ENCODE data around the gene RREB1. TPM values are rescaled to one million over a fixed set of nuclear protein-coding genes. Genes with fewer than 3 reads are reported as not detected.

Gene RREB1
- polyA plus RNA-seq, 4 donors = 6.5 to 38.3 (median 11.5) TPM

DNA sequence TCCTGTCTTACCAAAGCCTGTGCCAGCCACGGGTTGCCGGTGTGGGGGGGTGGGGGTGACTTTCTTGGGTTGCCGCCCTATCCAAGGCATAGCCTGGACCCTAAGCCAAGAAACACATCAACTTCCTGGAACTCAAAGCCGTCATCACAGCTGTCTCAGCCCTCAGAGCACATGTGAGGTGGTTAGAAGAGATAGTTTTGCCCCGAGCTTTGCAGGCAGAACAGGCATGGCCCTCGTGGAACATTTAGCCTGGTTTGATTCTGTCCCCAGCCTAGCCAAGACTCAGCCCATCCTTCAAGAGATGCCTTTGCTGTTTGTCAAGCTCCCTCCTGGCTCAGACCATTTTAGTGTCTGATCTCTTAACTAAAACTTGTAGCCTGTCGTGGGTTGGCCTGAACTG is 64.9 kb downstream of the RREB1 start:
- Histone ChIP-seq H3K36me3 (ENCODE audit: control insufficient read depth in 3 of 3, insufficient read depth in 2 of 3, low read depth in 1 of 3, low read length in 3 of 3) (peaks cover 0 to 45% (median 4%) of the 10 kb centered on the region in 3 donors), H3K9me3 (ENCODE audit: control insufficient read depth in 2 of 2, insufficient read depth in 1 of 2, low read depth in 1 of 2, low read length in 1 of 2) (no peaks in the 10 kb centered on the region), H3K27ac (ENCODE audit: low read depth in 1 of 3, low read length in 2 of 3) (no peak overlapping the region), H3K27me3 (ENCODE audit: control insufficient read depth in 3 of 3, insufficient read depth in 3 of 3, low read length in 3 of 3) (no peaks in the 10 kb centered on the region), H3K4me1 (ENCODE audit: control insufficient read depth in 3 of 3, insufficient read depth in 2 of 3, low read depth in 1 of 3, low read length in 2 of 3) (peaks cover 22 to 50% (median 30%) of the 10 kb centered on the region in 3 donors), H3K4me3 (ENCODE audit: low read depth in 1 of 3, low read length in 3 of 3) (no peak overlapping the region)
- 69 to 81% (median 74%) methylated on average over 7 of the region's 7 CpGs for WGBS, 3 donors
- FAIRE-seq = no peak
- DNase-seq = no peak

DNA sequence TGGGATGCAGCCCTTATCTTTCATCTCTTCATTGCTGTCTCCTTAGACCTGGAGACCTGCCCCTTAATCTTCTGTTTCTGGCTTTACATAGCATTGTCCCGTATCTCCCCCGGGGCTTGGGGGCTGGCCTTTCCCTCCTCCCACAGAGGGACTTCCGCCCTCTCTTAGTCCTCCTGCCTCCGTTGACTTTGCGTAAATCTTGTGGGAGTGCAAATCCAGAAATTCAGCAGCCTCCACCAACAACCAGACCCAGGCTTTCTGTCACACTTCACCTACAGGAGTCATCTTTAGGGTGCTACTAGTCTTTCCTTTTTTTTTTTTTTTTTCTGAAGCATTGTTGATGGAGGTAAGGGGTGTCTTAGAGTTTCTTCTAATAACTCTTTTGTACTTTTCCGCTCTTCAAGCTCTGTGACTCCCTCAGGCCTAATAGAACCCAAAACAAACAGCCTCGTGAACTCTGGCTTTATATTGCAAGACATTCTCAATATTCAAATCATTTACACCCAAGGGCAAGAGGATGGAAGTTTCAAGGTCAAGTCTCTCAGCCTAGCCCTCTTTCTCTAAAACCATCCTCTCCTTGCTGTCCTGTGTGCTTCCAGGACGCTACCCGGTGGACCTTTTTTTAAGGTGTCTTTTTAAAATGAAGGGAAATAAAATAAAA is 66.2 kb downstream of the RREB1 start:
- no peak for FAIRE-seq
- 85 to 86% (median 85%) methylated on average over 9 of the region's 9 CpGs for WGBS, 3 donors
- H3K4me3 ChIP-seq (ENCODE audit: low read depth in 1 of 3, low read length in 3 of 3) = no peak overlapping the region
- no peak for DNase-seq
- H3K4me1 ChIP-seq (ENCODE audit: control insufficient read depth in 3 of 3, insufficient read depth in 2 of 3, low read depth in 1 of 3, low read length in 2 of 3) = peaks cover 18 to 38% (median 21%) of the 10 kb centered on the region in 3 donors
- H3K36me3 ChIP-seq (ENCODE audit: control insufficient read depth in 3 of 3, insufficient read depth in 2 of 3, low read depth in 1 of 3, low read length in 3 of 3) = peaks cover 4 to 48% (median 12%) of the 10 kb centered on the region in 3 donors
- no peaks in the 10 kb centered on the region for H3K9me3 ChIP-seq (ENCODE audit: control insufficient read depth in 2 of 2, insufficient read depth in 1 of 2, low read depth in 1 of 2, low read length in 1 of 2)
- no peaks in the 10 kb centered on the region for H3K27me3 ChIP-seq (ENCODE audit: control insufficient read depth in 3 of 3, insufficient read depth in 3 of 3, low read length in 3 of 3)
- H3K27ac ChIP-seq (ENCODE audit: low read depth in 1 of 3, low read length in 2 of 3) = no peak overlapping the region

DNA sequence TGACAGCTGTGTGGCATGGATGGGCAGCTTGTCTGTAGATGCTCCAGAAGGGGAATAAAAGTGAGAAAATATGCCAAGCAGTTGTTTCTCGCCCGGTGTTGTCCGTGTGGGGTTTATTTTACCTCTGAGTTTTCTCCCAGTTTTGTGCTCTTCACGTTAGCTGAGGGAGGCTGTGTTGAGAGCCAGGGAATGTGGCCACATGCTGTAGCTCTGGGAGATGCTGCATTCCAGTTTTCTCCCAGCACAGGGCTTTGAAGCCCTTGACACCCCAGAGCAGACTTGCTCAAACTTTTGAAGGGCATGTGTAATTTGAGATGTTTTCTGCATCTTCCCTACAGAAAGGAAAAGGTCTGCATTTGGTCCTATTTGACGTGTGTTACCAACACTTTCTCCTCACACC is 67.7 kb downstream of the RREB1 start:
- no peaks in the 10 kb centered on the region for H3K9me3 ChIP-seq (ENCODE audit: control insufficient read depth in 2 of 2, insufficient read depth in 1 of 2, low read depth in 1 of 2, low read length in 1 of 2)

DNA sequence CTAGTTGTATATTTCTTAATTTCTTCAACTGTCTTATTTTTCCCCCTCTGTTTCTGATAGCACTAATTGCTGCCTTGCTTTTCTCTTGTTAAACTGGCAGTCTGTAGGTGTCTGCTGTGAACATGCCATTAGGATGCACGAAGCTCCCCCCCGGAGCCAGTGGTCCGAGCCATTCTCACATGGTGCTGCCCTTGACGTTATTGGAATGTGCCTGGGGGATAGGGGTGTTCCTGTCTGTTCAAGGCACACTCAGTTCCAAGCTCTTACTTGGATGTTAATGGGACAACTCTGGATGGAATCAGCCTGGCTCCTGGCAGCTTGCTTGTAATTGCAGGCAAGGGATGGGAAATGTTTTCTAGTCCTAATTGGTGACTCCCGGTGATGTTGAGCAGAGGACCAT is 68.4 kb downstream of the RREB1 start:
- DNase-seq (no peak), FAIRE-seq (no peak)
- Histone ChIP-seq H3K9me3 (ENCODE audit: control insufficient read depth in 2 of 2, insufficient read depth in 1 of 2, low read depth in 1 of 2, low read length in 1 of 2) (no peaks in the 10 kb centered on the region), H3K4me1 (ENCODE audit: control insufficient read depth in 3 of 3, insufficient read depth in 2 of 3, low read depth in 1 of 3, low read length in 2 of 3) (peaks cover 3 to 15% (median 3%) of the 10 kb centered on the region in 3 donors), H3K27me3 (ENCODE audit: control insufficient read depth in 3 of 3, insufficient read depth in 3 of 3, low read length in 3 of 3) (no peaks in the 10 kb centered on the region), H3K36me3 (ENCODE audit: control insufficient read depth in 3 of 3, insufficient read depth in 2 of 3, low read depth in 1 of 3, low read length in 3 of 3) (peaks cover 7 to 47% (median 25%) of the 10 kb centered on the region in 3 donors), H3K4me3 (ENCODE audit: low read depth in 1 of 3, low read length in 3 of 3) (no peak overlapping the region), H3K27ac (ENCODE audit: low read depth in 1 of 3, low read length in 2 of 3) (no peak overlapping the region)
- 86 to 87% (median 86%) methylated on average over 5 of the region's 5 CpGs for WGBS, 3 donors

More for the DNA sequence above, 67.7 kb downstream of the RREB1 start:
- no peak for FAIRE-seq
- no peak for DNase-seq
- peaks cover 7 to 23% (median 10%) of the 10 kb centered on the region in 3 donors for H3K4me1 ChIP-seq (ENCODE audit: control insufficient read depth in 3 of 3, insufficient read depth in 2 of 3, low read depth in 1 of 3, low read length in 2 of 3)
- no peak overlapping the region for H3K4me3 ChIP-seq (ENCODE audit: low read depth in 1 of 3, low read length in 3 of 3)
- H3K27ac ChIP-seq (ENCODE audit: low read depth in 1 of 3, low read length in 2 of 3) = no peak overlapping the region
- H3K27me3 ChIP-seq (ENCODE audit: control insufficient read depth in 3 of 3, insufficient read depth in 3 of 3, low read length in 3 of 3) = no peaks in the 10 kb centered on the region
- WGBS, 3 donors = 82 to 87% (median 85%) methylated on average over 5 of the region's 5 CpGs
- H3K36me3 ChIP-seq (ENCODE audit: control insufficient read depth in 3 of 3, insufficient read depth in 2 of 3, low read depth in 1 of 3, low read length in 3 of 3) = peaks cover 7 to 44% (median 20%) of the 10 kb centered on the region in 3 donors

DNA sequence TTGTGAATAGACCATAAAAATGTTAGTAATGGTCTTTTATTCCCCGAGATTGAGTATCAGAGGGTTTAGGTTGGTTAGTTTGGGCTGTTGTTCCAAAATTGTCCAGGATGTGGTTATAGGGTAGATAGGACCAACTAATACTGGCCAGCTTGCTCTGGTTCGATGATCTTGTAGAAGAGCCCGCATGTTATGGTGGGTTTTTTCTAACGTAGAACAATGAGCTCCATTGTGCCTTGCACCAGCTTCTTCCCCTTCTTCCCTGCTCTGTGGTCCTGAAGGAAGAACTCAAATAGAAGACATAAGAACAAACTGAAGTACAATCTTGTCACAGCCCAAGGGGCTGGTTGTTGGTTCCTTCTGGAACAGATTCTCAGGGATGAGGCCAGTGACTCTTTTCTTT is 70.5 kb downstream of the RREB1 start:
- 86 to 96% (median 94%) methylated on average over 4 of the region's 4 CpGs for WGBS, 3 donors

DNA sequence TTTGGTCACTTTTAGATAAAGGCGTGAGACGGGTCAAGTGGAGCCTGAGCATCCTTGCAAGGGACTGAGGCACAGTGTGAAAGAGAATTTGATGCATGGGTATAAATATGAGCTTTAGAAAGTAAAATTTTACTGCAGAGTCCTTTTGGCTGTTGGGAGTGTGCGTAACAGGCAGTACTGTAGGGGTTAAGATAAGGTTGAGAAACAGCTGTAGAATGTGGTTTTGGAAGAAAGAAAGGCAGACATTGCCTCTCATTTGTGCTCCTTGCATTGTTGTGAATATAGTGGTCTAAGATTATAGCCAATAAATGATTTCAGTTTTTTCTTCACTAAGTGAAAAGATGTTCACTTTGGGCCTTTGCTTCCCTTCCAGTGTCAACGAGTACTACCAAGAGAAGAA is 73.0 kb downstream of the RREB1 start:
- Histone ChIP-seq H3K4me3 (ENCODE audit: low read depth in 1 of 3, low read length in 3 of 3) (no peak overlapping the region), H3K27ac (ENCODE audit: low read depth in 1 of 3, low read length in 2 of 3) (no peak overlapping the region), H3K9me3 (ENCODE audit: control insufficient read depth in 2 of 2, insufficient read depth in 1 of 2, low read depth in 1 of 2, low read length in 1 of 2) (no peaks in the 10 kb centered on the region), H3K36me3 (ENCODE audit: control insufficient read depth in 3 of 3, insufficient read depth in 2 of 3, low read depth in 1 of 3, low read length in 3 of 3) (peaks cover 10 to 65% (median 46%) of the 10 kb centered on the region in 3 donors), H3K4me1 (ENCODE audit: control insufficient read depth in 3 of 3, insufficient read depth in 2 of 3, low read depth in 1 of 3, low read length in 2 of 3) (no peaks in the 10 kb centered on the region), H3K27me3 (ENCODE audit: control insufficient read depth in 3 of 3, insufficient read depth in 3 of 3, low read length in 3 of 3) (no peaks in the 10 kb centered on the region)
- 93 to 95% (median 93%) methylated on average over 4 of the region's 4 CpGs for whole genome bisulfite sequencing, 3 donors
- DNase-seq (no peak), FAIRE-seq (no peak)

More for the DNA sequence above, 70.5 kb downstream of the RREB1 start:
- Histone ChIP-seq H3K27ac (ENCODE audit: low read depth in 1 of 3, low read length in 2 of 3) (no peak overlapping the region), H3K9me3 (ENCODE audit: control insufficient read depth in 2 of 2, insufficient read depth in 1 of 2, low read depth in 1 of 2, low read length in 1 of 2) (no peaks in the 10 kb centered on the region), H3K36me3 (ENCODE audit: control insufficient read depth in 3 of 3, insufficient read depth in 2 of 3, low read depth in 1 of 3, low read length in 3 of 3) (peaks cover 10 to 50% (median 39%) of the 10 kb centered on the region in 3 donors), H3K27me3 (ENCODE audit: control insufficient read depth in 3 of 3, insufficient read depth in 3 of 3, low read length in 3 of 3) (no peaks in the 10 kb centered on the region), H3K4me3 (ENCODE audit: low read depth in 1 of 3, low read length in 3 of 3) (no peak overlapping the region), H3K4me1 (ENCODE audit: control insufficient read depth in 3 of 3, insufficient read depth in 2 of 3, low read depth in 1 of 3, low read length in 2 of 3) (peaks cover 0 to 5% (median 0%) of the 10 kb centered on the region in 3 donors)
- DNase-seq (no peak), FAIRE-seq (no peak)

DNA sequence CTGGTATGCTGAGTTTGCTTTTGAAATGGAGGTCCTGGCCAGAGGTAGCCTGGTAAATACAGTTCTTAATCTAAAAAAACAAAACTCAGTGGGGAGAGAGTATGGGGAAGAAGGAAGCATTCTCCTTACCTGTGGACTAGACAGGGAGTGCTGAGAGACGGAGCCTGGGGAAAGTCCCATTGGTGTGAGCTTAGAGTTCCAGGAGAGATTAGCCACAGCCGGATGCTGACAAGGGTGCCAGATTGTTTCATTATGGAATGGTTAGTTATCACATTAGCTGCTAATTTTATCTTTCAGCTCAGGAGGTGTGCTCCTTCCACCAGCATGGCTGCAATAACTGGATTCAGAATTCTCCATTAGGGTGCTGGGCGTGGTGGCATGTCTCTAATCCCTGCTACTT is 75.9 kb downstream of the RREB1 start:
- H3K36me3 ChIP-seq (ENCODE audit: control insufficient read depth in 3 of 3, insufficient read depth in 2 of 3, low read depth in 1 of 3, low read length in 3 of 3) = peaks cover 9 to 63% (median 34%) of the 10 kb centered on the region in 3 donors
- FAIRE-seq = no peak
- no peak overlapping the region for H3K27ac ChIP-seq (ENCODE audit: low read depth in 1 of 3, low read length in 2 of 3)

DNA sequence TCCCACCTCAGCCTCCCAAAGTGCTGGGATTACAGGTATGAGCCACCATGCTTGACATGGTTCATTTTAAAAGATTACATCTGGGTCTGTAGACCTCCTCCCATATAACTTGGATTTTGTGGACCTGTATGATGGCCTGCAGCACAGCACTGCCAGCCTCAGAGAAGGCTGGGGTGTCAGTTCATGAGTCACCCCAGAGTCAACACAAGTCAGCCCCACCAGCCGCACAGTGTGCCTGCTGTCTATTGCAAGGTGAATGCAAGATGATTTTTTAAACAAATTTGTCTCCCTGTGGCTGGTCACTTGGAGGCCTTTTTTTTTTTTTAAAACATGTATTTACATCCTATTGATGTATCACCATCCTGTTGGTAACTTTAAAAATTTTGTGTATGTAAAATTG is 76.7 kb downstream of the RREB1 start:
- Histone ChIP-seq H3K27me3 (ENCODE audit: control insufficient read depth in 3 of 3, insufficient read depth in 3 of 3, low read length in 3 of 3) (no peaks in the 10 kb centered on the region), H3K9me3 (ENCODE audit: control insufficient read depth in 2 of 2, insufficient read depth in 1 of 2, low read depth in 1 of 2, low read length in 1 of 2) (no peaks in the 10 kb centered on the region), H3K4me1 (ENCODE audit: control insufficient read depth in 3 of 3, insufficient read depth in 2 of 3, low read depth in 1 of 3, low read length in 2 of 3) (no peaks in the 10 kb centered on the region), H3K27ac (ENCODE audit: low read depth in 1 of 3, low read length in 2 of 3) (no peak overlapping the region), H3K36me3 (ENCODE audit: control insufficient read depth in 3 of 3, insufficient read depth in 2 of 3, low read depth in 1 of 3, low read length in 3 of 3) (peaks cover 15 to 66% (median 35%) of the 10 kb centered on the region in 3 donors), H3K4me3 (ENCODE audit: low read depth in 1 of 3, low read length in 3 of 3) (no peak overlapping the region)
- DNase-seq = no peak
- FAIRE-seq = no peak
- WGBS, 3 donors = 91 to 100% (median 98%) methylated on average over 1 of the region's 1 CpG

More for the DNA sequence above, 75.9 kb downstream of the RREB1 start:
- no peaks in the 10 kb centered on the region for H3K9me3 ChIP-seq (ENCODE audit: control insufficient read depth in 2 of 2, insufficient read depth in 1 of 2, low read depth in 1 of 2, low read length in 1 of 2)
- WGBS, 3 donors = 36 to 74% (median 56%) methylated on average over 3 of the region's 3 CpGs
- H3K4me1 ChIP-seq (ENCODE audit: control insufficient read depth in 3 of 3, insufficient read depth in 2 of 3, low read depth in 1 of 3, low read length in 2 of 3) = no peaks in the 10 kb centered on the region
- H3K27me3 ChIP-seq (ENCODE audit: control insufficient read depth in 3 of 3, insufficient read depth in 3 of 3, low read length in 3 of 3) = no peaks in the 10 kb centered on the region
- peak in 1 of 2 donors; percentile 44 for DNase-seq
- H3K4me3 ChIP-seq (ENCODE audit: low read depth in 1 of 3, low read length in 3 of 3) = no peak overlapping the region

Measured in small intestine (tissue), 7 donors.